ENCODE data around the gene MED25.
A peak's percentile ranks its signal among the peaks of the same experiment; 100 is the strongest.

MED25 gene

GRCh38 chr19:49845414-49845813, 27.3 kb downstream of the MED25 start:
- no peak for DNase-seq

GRCh38 chr19:49846408-49846807, 28.3 kb downstream of the MED25 start:
- no peak for DNase-seq

- DNase-seq = no peak
These were observed 29.9 kb downstream of the MED25 start for GRCh38 chr19:49847731-49848696.

- no peak for DNase-seq
These were observed 30.8 kb downstream of the MED25 start for GRCh38 chr19:49848938-49849337.

GRCh38 chr19:49849433-49850220, 31.5 kb downstream of the MED25 start:
- DNase-seq = no peak

GRCh38 chr19:49850221-49850486, 32.1 kb downstream of the MED25 start:
- no peak for DNase-seq

- DNase-seq = peak; percentile 88 to 90
These were observed 32.6 kb downstream of the MED25 start, which contains the start of gene PTOV1 for GRCh38 chr19:49850487-49851342. PTOV1 (plus strand) TSS chr19:49851159.

- no peak for DNase-seq
These were observed 33.6 kb downstream of the MED25 start for GRCh38 chr19:49851456-49852259.

- no peak for DNase-seq
These were observed 34.6 kb downstream of the MED25 start for GRCh38 chr19:49852631-49853126.

- DNase-seq = no peak
These were observed 35.8 kb downstream of the MED25 start for GRCh38 chr19:49853852-49854377.

- no peak for DNase-seq
These were observed 36.5 kb downstream of the MED25 start for GRCh38 chr19:49854378-49855263.

- DNase-seq = no peak
These were observed 37.2 kb downstream of the MED25 start for GRCh38 chr19:49855277-49855675.

- no peak for DNase-seq
These were observed 37.8 kb downstream of the MED25 start for GRCh38 chr19:49855676-49856573.

GRCh38 chr19:49856574-49857021, 38.5 kb downstream of the MED25 start:
- DNase-seq = no peak

GRCh38 chr19:49857061-49857837, 39.2 kb downstream of the MED25 start:
- no peak for DNase-seq

- DNase-seq = no peak
These were observed 39.7 kb downstream of the MED25 start for GRCh38 chr19:49857838-49858087.

GRCh38 chr19:49858088-49858985, 40.2 kb downstream of the MED25 start:
- DNase-seq = no peak

Measured in hippocampal formation (tissue), 2 donors.